Epidermal melanocyte (primary cell): ENCODE results near the gene SLC2A11.
A peak's percentile ranks its signal among the peaks of the same experiment; 100 is the strongest.
"Not testable (repeated sequence)": the region's sequence is repeated elsewhere in the genome, so short reads cannot be mapped to it uniquely, and the experiment has no call there.

Experiments
- DNase-seq: peaks from one replicate; pipeline ENCODE4 v3.0.0; 2011; ENCODE audit warnings: low spot score; ENCODE audit not compliant: insufficient read length

Gene SLC2A11

DNA sequence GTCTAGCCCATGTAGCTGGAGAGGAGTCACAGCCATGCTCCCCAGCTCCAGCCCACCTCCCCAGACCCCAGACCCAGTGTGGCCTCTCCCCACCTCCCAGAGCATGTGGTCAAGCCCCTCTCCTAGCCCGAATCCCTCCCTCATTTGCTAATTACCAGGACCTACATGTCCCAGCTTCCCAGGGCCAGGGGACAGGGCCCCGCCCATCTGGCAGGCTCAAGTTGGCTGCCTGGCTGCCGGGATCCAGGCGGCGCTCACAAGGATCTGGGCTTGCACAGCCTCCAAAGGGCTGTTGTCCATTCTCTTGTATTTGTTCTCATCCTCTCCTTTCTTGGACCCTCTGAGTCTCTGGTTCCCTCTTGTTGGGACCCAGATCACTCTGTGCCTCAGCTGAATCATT lies 31.9 kb downstream of the SLC2A11 start:
- no peak for DNase-seq

GRCh38 chr22:23891726-23892125 lies 34.1 kb downstream of the SLC2A11 start:
- no peak for DNase-seq

DNA sequence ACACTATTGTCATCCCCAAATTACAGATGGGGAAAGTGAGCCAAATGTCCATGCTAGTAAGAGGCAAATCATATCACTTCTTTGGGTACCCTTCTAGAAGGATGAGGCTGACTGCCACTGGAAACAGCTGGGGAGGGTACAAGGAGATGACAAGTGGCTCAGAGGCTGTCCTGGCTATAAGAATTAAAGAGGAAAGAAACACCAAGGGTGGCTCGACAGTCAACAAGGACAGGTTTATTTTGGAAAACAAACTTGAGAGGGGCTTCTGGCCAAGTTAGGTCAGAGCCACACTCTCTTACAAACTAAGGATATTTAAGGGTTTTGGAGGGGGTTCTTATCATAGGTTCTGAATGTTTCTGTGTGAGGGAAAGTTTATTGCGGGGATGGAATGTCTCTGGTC lies 34.5 kb downstream of the SLC2A11 start:
- no peak for DNase-seq

DNA sequence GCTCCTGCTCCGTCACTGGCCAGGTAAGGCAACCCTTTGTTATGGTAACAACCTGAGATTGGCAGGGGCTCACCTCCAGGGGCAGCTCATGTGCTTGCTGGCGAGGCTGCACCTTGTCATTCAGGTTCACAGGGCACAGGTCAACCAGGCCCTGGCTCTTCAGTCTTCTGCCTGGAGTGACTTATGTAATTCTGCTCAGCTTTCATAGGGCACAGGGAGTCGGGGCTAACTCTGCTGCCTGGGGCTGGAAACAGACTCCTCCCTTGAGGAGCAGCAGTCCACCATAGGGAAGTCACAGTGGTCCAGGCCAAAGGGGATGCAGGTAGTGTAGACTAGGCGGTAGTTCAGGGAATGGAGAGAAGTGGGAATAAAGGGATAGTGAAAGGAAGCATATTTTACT lies 35.0 kb downstream of the SLC2A11 start:
- DNase-seq, result no peak

- no peak for DNase-seq
Observed at GRCh38 chr22:23893121-23893944, 35.7 kb downstream of the SLC2A11 start.

- peak; percentile 90 for DNase-seq
Observed at GRCh38 chr22:23893945-23894709, 36.5 kb downstream of the SLC2A11 start, which contains the start of gene MIF. TSS of gene MIF (plus strand) at chr22:23894383. CDS start at chr22:23894475, 92 bp downstream.

DNA sequence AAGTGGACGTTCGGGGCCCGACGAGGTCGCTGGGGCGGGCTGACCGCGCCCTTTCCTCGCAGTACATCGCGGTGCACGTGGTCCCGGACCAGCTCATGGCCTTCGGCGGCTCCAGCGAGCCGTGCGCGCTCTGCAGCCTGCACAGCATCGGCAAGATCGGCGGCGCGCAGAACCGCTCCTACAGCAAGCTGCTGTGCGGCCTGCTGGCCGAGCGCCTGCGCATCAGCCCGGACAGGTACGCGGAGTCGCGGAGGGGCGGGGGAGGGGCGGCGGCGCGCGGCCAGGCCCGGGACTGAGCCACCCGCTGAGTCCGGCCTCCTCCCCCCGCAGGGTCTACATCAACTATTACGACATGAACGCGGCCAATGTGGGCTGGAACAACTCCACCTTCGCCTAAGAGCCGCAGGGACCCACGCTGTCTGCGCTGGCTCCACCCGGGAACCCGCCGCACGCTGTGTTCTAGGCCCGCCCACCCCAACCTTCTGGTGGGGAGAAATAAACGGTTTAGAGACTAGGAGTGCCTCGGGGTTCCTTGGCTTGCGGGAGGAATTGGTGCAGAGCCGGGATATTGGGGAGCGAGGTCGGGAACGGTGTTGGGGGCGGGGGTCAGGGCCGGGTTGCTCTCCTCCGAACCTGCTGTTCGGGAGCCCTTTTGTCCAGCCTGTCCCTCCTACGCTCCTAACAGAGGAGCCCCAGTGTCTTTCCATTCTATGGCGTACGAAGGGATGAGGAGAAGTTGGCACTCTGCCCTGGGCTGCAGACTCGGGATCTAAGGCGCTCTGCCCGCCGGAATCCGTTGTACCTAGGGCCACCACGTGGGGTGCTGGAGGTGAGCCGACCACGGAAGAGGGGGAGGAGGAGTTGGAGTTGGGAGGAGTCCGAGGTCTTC lies 37.3 kb downstream of the SLC2A11 start:
- peak; percentile 51 for DNase-seq

GRCh38 chr22:23895599-23896144 lies 38.0 kb downstream of the SLC2A11 start:
- DNase-seq, result no peak

- no peak for DNase-seq
Observed at GRCh38 chr22:23896166-23896522, 38.5 kb downstream of the SLC2A11 start.

DNA sequence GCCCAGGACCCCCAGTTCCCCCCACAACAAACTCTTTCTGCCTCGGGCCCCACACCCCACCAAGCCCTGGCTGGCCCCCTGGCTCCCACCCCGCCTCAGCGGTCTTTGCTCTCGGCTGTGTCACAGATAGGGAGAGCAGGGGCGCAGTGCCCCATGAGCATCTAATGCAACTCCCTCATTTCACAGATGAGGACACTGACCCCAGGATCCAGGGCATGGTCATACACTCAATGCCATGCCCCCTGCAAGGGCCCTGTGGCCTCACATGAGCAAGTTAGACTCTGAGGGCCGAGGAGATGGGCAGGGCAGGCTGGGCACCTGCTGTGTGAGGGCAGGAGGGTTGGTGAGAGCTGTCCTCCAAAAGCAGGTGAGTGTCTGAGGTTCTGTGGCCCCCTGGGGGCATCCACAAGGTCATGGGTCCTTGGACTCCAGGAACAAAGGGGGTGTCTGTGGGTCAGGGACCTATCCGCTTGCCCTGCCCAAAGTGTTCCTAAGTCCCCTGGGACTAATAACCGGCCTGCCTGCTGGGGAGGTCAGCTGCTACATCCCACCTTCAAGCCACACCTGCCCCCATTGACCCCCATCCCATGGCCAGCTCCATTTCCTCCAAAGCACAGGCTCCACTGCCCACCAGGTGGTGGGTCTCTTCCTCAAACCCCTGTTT lies 39.0 kb downstream of the SLC2A11 start:
- DNase-seq, result no peak

- DNase-seq, result no peak
Observed at GRCh38 chr22:23897320-23897719, 39.6 kb downstream of the SLC2A11 start.

DNA sequence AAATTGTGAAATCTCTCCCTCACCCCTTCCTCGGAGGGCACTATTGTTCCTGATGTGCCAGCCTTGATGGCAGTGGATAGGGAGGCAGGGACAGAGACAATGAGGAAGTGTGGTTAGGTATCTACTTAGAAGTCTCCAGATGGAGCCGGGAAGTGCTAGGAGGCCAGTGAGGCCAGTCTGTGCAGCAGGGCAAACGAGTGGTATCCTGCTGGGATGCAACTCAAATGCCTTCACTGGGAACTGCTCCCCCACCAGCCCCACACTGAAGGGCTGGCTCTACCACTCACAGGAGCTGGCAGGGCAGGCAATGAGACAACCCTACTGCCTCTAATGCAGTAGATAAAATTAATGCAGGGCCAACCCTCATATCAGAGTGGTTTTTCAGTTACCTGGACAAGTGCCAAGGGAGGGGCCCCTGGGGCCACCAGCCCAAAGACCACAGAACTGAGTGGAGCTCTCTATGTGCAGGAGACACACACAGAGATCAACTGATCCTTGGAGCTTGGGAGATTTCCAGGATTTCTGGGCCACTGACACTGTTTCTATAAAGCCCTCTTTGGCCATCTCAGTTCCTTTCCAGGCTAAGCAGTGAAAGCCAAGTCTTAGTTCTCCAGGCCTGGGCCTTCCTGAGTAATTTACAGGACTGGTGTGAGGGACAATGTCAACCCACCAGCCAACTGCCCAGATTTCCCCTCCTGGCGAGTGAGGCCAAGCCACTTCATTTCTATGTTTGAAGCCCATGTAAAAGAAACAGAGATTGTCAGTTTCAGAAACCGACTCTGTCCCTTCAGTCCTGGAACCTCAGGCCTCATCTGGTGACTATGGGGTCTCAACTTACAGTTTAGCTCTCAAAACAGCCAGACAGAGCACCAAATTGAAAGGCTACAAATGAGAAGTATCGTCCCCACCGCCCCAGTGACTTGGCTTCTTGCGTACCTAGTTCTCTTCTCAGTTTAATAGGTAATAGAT lies 40.6 kb downstream of the SLC2A11 start:
- DNase-seq, result peak; percentile 42

- no peak for DNase-seq
Observed at GRCh38 chr22:23899042-23899745, 41.5 kb downstream of the SLC2A11 start.

DNA sequence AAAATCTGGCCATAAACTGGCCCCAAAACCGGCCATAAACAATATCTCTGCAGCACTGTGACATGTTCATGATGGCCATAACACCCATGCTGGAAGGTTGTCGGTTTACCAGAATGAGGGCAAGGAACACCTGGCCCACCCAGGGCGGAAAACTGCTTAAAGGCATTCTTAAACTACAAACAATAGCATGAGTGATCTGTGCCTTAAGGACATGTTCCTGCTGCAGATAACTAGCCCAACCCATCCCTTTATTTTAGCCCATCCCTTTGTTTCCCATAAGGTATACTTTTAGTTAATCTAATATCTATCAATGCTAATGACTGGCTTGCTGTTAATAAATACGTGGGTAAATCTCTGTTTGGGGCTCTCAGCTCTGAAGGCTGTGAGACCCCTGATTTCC lies 42.6 kb downstream of the SLC2A11 start:
- DNase-seq, result not testable (repeated sequence)

- no peak for DNase-seq
Observed at GRCh38 chr22:23901600-23901999, 43.9 kb downstream of the SLC2A11 start.

DNA sequence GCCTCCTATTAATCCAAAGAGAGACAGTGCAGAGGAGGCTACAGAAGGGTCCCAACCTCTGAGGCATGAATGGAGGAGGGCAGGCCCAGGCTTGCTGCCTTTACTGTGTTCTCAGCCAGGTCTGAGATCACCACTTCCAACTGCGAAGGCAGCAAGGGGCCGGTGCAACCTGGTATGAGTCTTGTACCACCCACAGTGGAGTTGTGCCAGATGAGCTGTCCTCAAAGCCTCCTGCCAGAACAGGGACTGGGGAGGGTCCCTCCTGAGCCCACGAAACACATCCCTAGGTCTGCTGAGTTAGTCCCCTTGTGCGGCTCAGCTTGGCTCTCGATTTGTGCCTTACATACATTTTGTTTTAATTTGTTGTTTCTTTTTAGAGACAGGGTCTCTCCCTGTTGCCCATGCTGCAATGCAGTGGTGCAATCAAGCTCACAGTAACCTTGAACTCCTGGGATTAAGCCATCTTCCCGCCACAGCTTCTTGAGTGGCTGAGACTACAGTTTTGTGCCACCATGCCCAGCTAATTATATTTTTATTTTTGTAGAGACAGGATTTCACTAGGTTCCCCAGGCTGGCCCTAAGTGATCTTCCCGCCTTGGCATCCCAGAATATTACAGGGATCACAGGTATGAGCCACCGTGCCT lies 45.8 kb downstream of the SLC2A11 start:
- DNase-seq, result no peak

DNA sequence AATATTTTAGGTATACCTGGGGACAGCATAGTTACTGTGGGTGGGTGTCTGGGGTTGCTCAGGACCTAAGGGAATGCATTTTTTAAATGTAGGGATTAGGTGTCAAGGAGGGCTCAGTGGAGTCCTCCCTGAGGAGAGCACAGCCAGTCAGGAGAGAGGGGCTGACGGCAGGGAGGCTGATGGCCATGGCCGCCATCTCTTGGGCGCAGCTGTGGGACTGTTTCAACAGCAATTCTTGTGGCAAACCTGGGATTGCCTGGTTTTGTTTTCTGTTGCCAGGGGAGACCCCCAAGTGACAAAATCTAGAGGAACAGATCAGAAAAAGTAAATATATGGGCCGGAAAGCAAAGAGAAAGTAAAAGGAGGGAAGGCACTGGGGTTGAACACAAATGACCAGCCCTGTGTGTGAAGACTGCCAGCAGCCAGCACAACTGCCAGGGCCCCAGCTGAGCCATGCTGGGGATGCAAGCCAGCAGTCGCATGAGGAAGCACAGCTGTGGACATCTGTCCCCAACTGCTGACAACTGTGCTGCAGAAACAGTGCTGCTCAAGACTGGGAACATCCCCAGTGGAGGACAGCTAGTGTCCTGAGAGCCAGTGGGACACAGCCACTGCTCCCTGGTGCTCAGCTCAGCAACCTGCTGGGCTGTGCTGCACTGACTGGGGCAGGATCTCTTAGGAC lies 47.0 kb downstream of the SLC2A11 start:
- DNase-seq, result no peak

- no peak for DNase-seq
Observed at GRCh38 chr22:23906641-23907040, 49.0 kb downstream of the SLC2A11 start.
